ENCODE results near the gene GABARAP.
A peak's percentile ranks its signal among the peaks of the same experiment; 100 is the strongest.

The GABARAP gene

GRCh38 chr17:7221278-7222092 lies 20.8 kb downstream of the GABARAP start:
- no peak for DNase-seq

- DNase-seq, result peak; percentile 46 to 62
Measured at GRCh38 chr17:7220593-7221277, 21.5 kb downstream of the GABARAP start.

DNA sequence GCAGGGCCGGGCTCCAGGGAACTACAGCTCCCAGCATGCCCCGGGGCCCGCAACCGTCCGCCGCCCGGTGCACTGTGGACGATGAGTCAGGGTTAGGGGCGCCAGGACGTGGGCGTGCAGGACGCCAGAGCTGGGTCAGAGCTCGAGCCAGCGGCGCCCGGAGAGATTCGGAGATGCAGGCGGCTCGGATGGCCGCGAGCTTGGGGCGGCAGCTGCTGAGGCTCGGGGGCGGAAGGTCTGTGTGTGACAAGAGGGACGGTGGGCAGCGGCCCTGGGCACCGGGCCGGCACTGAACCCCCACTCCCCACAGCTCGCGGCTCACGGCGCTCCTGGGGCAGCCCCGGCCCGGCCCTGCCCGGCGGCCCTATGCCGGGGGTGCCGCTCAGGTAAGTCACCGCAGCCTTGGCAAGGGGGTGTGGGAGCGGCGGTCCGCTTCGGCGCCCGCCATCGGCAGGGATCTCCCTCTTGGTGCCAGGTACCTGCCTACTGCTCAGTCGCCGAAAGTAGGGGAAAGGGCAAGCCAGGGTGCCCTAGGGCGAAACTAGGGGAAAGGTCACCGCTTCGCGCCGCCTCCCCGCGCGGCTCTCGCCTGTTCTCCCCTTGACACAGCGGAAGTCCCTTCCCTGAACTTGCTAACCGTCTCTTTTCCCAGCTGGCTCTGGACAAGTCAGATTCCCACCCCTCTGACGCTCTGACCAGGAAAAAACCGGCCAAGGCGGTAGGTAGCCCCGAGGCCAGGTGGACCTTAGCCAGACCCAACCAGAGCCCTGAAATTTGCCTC lies 22.2 kb downstream of the GABARAP start, which contains the start of the genes ACADVL and DLG4:
Gene ACADVL (plus strand): TSS at position 127 of the 781 bp plus-strand sequence. CDS start 47 bp downstream, at position 174.
Gene DLG4 (minus strand): TSS at position 25 of the 781 bp plus-strand sequence.
- peak; percentile 76 to 88 for DNase-seq

DNA sequence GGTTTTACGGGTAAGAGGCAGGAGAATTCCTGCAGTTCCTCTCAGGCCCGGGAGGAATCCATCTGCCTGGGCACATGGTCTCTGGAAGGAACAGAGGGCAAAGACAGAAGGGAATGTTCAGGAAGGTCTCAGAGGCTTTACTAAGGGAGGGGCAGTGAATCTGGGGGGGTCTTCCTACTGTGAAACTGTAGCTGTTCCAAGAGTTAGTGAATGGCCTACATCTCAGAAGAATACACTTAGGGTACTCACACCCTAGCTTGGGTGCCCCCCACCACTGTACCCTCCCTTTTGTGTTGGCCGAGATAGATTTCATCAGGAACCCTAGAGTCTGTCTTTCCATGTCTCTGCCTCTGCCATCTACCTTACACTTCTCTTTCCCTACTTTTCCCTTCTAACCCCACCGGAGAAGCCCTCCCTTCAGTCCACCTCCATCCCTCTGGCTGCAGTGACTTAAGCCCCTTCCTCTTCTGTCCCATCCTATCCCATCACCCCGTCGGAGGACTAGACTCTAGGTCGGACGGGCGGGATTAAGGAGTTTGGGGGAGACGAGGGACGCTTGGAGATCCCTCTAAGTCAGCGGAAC lies 22.9 kb downstream of the GABARAP start:
- no peak for DNase-seq

- no peak for DNase-seq
Measured at GRCh38 chr17:7218758-7219157, 23.5 kb downstream of the GABARAP start.

DNA sequence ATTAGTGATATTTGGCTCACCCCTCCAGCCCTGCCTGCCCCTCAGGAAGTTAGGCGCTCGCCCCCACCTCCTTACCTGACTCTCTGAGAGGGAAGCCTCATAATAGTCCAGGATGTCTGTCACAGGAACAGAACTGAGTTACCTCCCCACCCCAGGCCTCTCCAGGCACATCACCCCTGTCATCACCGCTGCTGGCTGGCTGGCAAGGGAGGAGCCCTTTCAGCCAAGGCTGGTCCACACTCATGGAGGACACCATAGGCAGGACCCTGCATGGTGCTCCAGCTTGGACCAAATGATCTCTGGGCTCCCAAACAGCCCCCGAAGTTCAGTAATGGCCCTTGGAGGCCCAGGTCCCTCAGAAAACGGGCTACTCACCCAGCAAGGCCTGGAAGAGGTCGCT lies 24.1 kb downstream of the GABARAP start:
- no peak for DNase-seq

GRCh38 chr17:7217113-7217987 lies 24.9 kb downstream of the GABARAP start:
- DNase-seq, result peak; percentile 40 to 47

DNA sequence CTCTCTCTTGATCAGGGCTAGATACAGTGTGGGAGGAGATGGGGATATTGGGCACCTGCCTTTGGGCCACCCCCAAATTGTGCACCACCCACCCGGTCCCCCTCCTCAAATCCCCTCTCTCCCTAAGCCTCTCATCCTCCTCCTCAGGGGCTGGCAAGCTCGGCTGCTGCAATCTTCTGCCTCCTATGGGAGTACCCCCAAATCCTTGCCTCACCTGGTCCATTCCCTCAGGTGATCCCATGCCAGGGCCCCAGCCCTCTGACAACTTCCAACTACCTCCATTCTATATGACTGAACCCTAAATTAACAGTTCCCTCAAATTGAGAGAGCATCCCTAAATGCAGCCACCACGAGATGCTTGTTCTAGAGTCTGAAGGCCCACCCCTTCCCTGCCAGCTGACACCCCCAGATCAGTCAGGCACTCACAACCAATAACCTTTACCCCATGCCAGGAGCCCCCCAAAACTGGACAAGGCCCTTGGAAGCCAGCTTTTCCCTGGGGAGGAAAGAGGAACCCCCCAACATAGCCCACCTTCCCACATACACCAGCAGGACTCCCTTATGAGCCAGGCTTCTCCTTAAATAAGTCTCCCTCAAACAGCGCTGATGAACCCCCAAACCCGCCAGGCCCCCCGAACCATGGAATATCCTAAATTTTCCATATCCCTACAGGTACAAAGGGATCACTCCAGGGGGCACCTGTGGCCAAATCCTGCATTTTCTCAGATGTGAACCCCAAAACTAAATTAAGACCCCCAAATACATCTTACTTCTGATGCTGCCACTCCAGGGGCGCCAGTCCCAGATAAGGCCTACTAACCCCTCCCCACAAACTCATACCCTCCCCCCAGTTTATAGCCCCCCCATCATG lies 25.8 kb downstream of the GABARAP start:
- no peak for DNase-seq

DNA sequence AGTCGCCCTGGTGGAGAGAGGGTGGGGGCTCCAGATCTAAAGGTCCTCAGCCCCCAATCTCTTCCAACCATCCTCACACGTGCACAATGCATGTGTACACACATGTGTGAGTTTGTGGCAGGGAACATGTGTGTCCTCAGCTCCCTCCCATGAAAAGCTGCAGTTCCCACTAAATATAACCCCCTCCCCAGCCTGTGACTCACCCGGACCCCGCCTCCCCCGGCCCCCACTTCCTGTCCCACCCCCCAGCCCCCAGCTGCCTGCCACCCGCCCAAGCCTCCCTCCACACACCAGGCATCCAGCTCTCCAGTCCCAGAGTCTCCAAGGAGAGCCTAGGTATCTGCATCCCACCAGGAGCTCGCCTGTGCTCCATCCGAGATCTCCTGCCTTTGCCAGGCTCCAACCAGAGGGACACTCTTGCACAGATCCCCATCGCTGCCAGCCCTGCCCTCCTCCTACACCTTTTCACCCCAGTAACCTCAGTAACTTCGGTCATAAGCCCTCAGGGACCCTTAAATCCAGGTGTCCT lies 26.5 kb downstream of the GABARAP start:
- no peak for DNase-seq

DNA sequence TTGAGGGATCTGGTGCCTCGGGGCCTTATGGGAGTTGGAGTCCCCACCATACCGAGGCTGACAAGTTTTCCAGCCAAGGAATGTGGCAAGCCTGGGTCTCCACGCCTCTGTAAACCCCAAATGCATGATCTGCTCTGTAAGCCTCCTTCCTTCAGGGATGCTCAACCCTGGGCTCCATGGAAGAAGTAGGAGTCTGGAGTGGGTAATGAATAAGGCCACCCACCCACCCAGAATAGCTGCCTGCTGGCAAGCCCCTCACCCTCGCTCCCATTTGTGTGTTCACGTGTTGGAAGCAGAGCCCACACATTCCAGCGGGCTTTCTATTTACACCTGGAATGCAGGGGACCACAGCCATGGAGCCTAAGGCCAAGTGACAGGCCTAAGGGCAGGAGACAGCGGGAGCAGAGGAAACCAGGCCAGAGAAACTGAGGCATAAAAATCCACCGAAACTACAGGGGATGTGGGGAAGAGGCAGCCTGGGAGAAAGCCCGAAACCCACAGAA lies 27.1 kb downstream of the GABARAP start:
- no peak for DNase-seq

DNA sequence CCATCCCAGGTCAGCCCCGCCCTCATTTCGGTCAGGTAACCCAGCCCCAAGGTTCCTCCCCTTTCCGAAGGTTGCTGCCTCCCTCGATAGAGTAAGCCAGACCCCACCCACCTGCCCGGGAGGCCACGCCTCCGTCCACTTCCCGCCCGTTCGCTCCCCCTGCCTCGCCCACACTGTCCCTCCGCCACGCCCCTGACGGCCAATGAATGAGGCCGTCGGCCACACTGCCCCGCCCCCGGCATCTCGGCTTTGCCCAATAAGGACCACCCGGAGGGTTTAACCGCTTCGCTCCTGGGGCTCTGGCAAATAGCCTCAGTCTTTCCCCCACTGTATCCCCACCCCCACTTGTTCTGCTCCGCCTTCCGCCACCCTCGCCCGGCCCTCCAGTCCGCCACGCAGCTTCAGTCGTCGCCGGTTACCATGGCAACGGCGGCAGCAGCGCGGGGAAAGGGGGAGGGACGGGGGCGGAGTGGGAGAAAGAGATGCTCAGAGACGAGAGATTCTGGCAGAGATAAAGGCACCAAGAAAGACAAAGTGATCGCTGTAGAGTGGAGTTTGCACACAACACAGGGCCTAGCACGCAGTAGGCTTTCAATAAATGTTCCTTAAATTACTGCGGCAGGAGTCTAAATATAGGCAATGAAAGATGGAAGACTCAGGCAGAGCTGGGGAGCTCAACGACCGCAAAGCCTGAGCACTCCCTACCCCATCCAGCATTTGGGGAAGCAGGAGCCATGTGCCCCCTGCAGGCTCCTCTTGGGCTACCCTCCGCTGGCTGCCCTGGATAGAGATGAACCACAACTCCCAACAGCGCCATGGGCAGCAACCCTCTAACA lies 27.7 kb downstream of the GABARAP start:
- DNase-seq, result peak; percentile 94 to 95

GRCh38 chr17:7213895-7214299 lies 28.4 kb downstream of the GABARAP start:
- peak; percentile 57 to 59 for DNase-seq

DNA sequence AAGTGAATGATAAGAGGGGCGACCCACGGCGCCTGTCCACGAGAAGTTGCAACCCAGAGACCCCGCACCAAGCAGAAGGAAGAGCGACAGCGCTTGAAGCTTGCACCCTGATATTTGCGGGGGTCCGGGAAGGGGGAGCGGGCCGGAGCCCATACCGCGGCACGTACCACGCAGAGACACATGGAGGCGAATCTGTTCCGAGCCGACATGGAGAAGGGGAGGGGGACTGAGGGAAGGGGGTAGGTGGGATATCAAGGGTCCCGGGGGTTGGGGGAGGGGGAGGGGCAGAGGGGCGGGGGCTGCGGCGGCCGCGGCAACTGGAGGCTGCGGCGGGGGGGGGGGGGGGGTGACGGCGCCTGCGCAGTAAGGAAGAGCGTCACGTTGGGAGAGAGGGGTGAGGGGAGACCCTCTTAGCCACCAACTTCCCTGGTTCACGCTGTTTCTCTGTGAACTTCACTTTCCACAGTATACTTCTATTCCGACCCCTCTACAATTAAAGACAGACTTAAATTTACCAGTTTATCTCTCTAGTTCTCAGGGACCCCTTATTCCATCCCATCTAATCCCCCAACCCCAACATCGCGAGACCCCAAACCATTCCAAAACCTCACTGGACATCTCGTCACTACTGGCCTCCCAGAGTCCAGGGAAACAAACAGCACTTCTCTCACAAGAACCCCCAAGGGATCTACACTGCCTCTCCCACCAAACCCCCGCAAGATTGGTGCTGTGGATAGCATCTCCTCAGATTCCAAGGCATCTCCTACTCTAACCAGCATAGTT lies 30.6 kb downstream of the GABARAP start:
- DNase-seq, result no peak

DNA sequence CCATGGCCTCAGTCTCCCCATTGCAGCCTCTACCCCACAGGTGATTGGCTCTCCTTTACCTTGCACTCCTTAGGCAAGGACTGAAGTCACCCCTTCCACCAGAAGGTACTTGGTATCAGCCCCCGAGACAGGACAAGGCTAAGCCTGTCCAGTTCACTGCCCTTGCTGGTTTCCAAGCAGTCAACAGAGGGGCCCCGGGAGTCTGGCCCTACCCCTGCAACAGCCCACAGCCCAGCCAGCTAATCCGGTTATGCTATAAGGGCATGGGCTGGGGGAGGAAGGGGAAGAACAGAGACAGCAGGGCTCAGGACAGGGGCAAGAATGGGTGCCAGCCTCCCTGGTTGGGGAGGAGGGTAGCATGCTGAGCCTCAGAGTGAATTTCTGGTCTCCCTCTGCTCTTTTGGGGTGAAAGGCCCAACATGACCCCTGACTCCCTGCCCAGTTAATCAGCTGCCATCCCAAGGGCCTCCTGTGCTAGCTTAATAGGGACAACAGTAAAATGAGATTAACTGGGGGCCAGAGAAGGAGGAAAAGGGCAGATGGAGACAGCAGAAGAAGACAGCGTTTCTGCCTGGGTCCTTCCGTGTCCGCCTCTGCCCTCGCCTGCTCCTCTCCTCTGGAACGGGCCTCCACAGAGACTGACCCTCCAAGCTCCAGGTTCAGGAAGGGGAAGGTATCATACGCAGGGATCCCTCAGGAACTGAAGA lies 33.3 kb downstream of the GABARAP start:
- DNase-seq, result no peak

- DNase-seq, result no peak
Measured at GRCh38 chr17:7208027-7208571, 34.1 kb downstream of the GABARAP start.

DNA sequence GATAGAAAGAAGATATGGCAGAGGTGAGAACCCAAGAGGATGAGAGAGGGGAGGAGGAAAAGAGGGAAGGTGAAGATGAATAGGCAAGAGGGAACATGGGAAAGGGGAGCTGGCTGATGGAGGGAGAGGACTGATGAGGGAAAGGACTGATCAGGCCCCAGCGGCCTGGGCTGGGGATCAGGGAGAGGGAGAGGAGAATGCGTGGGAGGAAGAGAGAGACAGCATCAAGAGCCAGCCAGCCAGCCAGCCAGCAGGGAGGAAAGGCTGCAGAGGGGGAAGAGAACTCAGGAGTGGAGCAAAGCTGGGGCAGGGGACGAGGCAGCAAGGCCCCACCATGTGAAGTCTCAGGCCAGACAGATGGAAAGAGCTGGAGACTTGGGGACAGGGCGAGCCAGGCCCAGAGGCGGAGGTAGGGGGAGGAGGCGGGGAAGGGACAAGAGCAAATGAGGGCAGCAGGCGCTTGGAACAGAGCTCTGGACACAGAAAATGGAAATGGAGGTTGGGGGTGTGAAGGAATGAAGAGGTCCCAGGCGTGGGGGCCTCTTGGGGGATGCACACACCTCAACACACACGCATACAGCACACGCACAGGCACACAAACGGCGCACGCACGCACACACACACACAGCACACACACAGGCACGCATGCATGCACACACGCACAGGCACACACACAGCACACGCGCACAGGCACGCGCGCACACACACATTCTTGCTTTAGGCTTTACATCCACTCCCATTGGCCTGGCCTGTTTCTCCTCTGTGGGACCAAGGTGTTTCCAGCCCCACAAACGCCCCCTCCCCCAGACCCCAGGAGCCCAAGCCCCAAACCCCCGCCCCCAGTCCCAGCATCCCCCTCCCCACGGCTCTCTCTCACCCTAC lies 34.9 kb downstream of the GABARAP start:
- DNase-seq, result no peak
